Fibroblast of mammary gland (primary cell): Measurements from ENCODE around the gene APOL5.

ENCODE experiments used
- DNase-seq: peaks from one replicate; pipeline ENCODE4 v3.0.0-alpha.2; 2010; ENCODE audit warnings: low read depth
- H3K4me3 ChIP-seq: 2 replicates; pipeline ENCODE4 v1.5.1; 2011; ENCODE audit warnings: low read depth, mild to moderate bottlenecking, low read length, moderate library complexity; ENCODE audit not compliant: control insufficient read depth
- CTCF ChIP-seq: conservative IDR thresholded peaks from 2 replicates; pipeline ENCODE4 v1.5.1; 2011; ENCODE audit warnings: low read depth, low read length, inconsistent platforms; ENCODE audit not compliant: control insufficient read depth, insufficient read depth

The APOL5 gene

DNA sequence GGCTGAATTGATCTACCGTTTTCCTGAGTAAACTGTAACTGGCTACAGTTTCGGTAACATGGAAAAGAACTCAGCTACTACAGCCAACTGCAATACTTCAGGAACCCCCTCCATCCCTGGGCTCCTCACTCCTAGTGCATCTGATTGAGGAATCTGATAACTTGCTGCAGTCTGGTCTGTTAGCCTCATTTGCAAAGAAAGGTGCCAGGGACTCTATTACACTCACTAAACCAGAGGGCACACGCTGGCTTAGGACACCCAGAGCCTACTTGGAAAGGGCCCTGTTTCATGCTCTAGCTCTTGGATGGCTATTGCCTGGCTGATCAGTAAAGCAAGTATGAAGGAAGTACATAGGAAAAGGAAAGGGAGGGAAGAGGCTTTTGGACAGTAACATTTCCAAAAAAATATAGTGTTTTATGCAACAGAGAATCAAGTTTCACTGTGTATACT lies 22.3 kb downstream of the APOL5 start:
- DNase-seq, result no peak
- TF ChIP-seq CTCF, result no peak
- no peak overlapping the region for H3K4me3 ChIP-seq

DNA sequence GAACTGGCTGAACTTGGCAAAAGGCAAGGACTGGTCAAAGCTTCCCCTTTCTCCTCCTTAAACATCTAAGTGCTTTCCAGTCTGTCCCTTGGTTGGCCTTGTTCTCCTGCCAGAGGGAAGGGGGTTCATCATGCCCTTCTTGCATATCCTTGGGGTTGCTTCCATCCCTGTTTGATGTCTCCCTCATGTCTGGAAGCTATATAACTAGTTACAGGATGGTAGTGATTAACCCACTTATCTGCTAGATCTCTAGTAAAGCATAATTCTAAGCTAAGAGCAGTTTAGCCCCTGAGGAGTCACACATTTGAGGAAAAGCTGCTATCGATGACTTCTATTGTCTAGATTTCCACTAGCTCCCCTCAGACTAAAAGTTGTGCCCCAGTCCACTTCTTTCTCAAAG lies 22.9 kb downstream of the APOL5 start:
- no peak overlapping the region for H3K4me3 ChIP-seq
- no peak for TF ChIP-seq CTCF
- DNase-seq, result no peak

DNA sequence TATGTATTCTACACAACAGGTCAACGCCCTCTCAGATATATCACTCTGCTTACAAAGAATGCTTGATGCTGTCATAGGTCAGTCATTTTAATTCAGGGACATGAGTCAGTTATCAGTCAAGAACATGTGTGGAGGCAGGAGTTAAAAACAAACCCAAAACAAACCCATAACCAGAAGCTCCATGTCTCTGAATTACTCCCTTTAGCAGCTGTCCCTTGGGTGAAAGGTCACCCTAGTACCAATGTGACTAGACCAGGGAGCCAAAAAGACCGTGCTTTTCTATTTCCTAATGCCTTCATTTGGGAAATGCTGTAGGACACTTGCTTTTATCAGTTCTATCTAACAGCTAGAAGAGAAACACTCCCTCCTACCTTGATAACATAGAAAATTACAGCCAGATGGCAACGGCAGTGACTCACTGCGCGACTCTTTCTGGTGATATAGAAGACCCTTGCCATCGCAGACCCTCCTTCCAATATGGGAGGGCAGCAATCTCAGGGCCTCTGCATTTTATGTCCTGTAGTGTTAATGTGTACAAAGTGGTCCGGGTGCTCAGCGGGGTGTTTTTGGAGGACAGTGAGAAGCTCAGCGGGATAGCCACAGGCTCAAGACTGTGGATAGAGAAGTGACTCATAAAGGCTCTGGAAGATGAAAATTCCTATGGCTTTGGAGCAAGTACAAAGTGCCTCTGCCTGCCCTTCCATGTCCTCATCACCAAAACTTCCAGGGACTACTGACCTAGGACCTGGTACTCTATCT lies 24.8 kb downstream of the APOL5 start:
- no peak for TF ChIP-seq CTCF
- DNase-seq, result peak; percentile 91
- H3K4me3 ChIP-seq, result no peak overlapping the region

GRCh38 chr22:35743326-35743860 lies 25.7 kb downstream of the APOL5 start:
- H3K4me3 ChIP-seq, result no peak overlapping the region
- peak; percentile 29 for DNase-seq
- no peak for TF ChIP-seq CTCF

DNA sequence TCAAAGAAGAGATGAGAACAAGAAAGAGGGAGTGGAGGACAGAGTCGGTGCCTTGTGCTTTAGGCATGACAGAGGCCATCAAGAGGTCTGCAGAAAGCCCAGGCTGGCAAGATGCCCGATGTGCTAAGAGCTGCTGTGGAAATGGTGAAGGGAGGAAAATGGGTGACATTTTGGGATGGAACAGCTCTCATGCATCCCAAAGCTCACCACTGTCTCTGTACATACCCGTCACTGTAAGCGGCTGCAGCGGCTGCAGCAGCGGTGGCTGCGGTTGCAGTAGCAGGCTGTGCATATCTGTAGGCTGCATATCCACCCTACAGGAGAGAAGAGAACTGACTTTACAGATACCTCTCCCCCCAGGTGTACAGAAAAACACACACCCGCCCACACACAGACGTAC lies 28.6 kb downstream of the APOL5 start:
- DNase-seq, result no peak
- H3K4me3 ChIP-seq, result no peak overlapping the region
- TF ChIP-seq CTCF, result no peak

- TF ChIP-seq CTCF, result no peak
- H3K4me3 ChIP-seq, result no peak overlapping the region
- no peak for DNase-seq
Measured at GRCh38 chr22:35746946-35747703, 29.5 kb downstream of the APOL5 start.
